Measurements from ENCODE around the gene STXBP6.

GRCh38 chr14:25089496-25089895 lies 39.5 kb upstream of the STXBP6 start:
- TF ChIP-seq CTCF (IDR thresholded peaks at IDR 0.05) (no peak), POLR2A (IDR thresholded peaks at IDR 0.05) (no peak)

All from uterus (tissue), 2 donors.